WTC11 (cell line): ENCODE measurements around the gene SF3B5.

ENCODE experiments used
- CBFB ChIP-seq: sonication (generic); formaldehyde crosslinking; IDR thresholded peaks from 2 replicates; pipeline ENCODE4 v1.8.1; 2022; ENCODE audit warnings: mild to moderate bottlenecking, low read depth, missing genetic modification reagents
- CTCF ChIP-seq: fragments of 200-600 bp; IDR thresholded peaks from 2 replicates; pipeline ENCODE4 v1.8.0; 2022; ENCODE audit warnings: antibody characterized with exemption
- NR1H2 ChIP-seq: sonication (generic); formaldehyde crosslinking; IDR thresholded peaks from 2 replicates; pipeline ENCODE4 v1.9.0; 2021; ENCODE audit warnings: mild to moderate bottlenecking, moderate library complexity, missing genetic modification reagents
- USF2 ChIP-seq: sonication (generic); formaldehyde crosslinking; IDR thresholded peaks from 2 replicates; pipeline ENCODE4 v1.8.1; 2023; ENCODE audit warnings: mild to moderate bottlenecking, missing genetic modification reagents, moderate library complexity
- ZNF232 ChIP-seq: sonication (generic); formaldehyde crosslinking; IDR thresholded peaks from 2 replicates; pipeline ENCODE4 v1.8.0; 2022; ENCODE audit warnings: mild to moderate bottlenecking, missing genetic modification reagents
- ZNF416 ChIP-seq: fragments of 250-450 bp; sonication (Bioruptor Pico); IDR thresholded peaks from 2 replicates; pipeline ENCODE4 v1.9.0; 2021; ENCODE audit warnings: mild to moderate bottlenecking, inconsistent platforms
- TF ChIP-seq, protein P1 (sequence below): sonication (generic); formaldehyde crosslinking; IDR thresholded peaks from 2 replicates; pipeline ENCODE4 v1.8.1; 2023; ENCODE audit warnings: mild to moderate bottlenecking, moderate library complexity, missing genetic modification reagents

DNA sequence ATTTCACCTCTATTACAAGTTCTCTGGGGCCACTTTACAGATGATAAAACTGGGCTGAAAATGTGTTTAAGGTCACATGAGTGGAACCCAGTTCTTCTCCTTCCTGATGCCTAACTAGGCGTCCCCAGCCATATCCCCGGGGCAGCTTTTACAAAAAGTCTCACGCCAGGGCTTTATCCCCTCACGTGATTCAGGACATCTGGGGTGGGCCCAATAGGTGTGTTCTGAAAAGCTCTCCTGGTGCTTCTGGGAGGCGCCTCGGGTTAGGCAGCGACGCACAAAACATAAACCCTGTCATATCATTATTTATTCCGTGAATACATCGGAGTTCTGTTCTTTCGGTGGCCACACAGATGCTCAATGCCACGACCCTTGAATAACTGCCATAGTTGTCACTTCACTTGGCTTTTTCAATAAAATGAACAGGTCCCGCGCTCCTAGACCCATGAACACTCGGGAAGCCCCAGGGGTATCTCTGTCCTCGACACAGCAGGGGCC lies 32.1 kb downstream of the SF3B5 start:
- no peak for TF ChIP-seq CBFB
- no peak for TF ChIP-seq CTCF
- no peak for TF ChIP-seq NR1H2 (CRISPR knock-in tag)
- peak; percentile 72 for TF ChIP-seq USF2 (CRISPR knock-in tag)
- TF ChIP-seq, protein P1, sequence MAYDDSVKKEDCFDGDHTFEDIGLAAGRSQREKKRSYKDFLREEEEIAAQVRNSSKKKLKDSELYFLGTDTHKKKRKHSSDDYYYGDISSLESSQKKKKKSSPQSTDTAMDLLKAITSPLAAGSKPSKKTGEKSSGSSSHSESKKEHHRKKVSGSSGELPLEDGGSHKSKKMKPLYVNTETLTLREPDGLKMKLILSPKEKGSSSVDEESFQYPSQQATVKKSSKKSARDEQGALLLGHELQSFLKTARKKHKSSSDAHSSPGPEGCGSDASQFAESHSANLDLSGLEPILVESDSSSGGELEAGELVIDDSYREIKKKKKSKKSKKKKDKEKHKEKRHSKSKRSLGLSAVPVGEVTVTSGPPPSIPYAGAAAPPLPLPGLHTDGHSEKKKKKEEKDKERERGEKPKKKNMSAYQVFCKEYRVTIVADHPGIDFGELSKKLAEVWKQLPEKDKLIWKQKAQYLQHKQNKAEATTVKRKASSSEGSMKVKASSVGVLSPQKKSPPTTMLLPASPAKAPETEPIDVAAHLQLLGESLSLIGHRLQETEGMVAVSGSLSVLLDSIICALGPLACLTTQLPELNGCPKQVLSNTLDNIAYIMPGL: no peak
- no peak for TF ChIP-seq ZNF232 (CRISPR knock-in tag)
- no peak for TF ChIP-seq ZNF416 (CRISPR knock-in tag)
